Ascending aorta (tissue), 2 donors: ENCODE results near the gene TRIM63. TPM values are rescaled to one million over a fixed set of nuclear protein-coding genes. Genes with fewer than 3 reads are reported as not detected.

Source experiments
- DNase-seq, 2 donors: peaks; one replicate each; pipeline ENCODE4 v3.0.0-alpha.2; 2019; ENCODE audit warnings: low spot score in 2 of 2
- H3K27ac ChIP-seq, 2 donors: fragments of 200-600 bp; sonication (generic); one replicate each; pipeline ENCODE4 v1.5.1; 2016 to 2017; ENCODE audit warnings: mild to moderate bottlenecking in 1 of 2
- H3K27me3 ChIP-seq: fragments of 200-600 bp; sonication (generic); one replicate; pipeline ENCODE4 v1.5.1; 2017
- H3K36me3 ChIP-seq, 2 donors: fragments of 200-600 bp; sonication (generic); one replicate each; pipeline ENCODE4 v1.5.1; 2016
- H3K4me1 ChIP-seq, 2 donors: fragments of 200-600 bp; sonication (generic); one replicate each; pipeline ENCODE4 v1.5.1; 2016 to 2017; ENCODE audit warnings: mild to moderate bottlenecking in 1 of 2
- H3K4me3 ChIP-seq, 2 donors: fragments of 200-600 bp; sonication (generic); one replicate each; pipeline ENCODE4 v1.5.1; 2016 to 2017; ENCODE audit warnings: mild to moderate bottlenecking in 1 of 2
- H3K9me3 ChIP-seq, 2 donors: fragments of 200-600 bp; sonication (generic); one replicate each; pipeline ENCODE4 v1.5.1; 2016
- CTCF ChIP-seq, 3 experiments: fragments of 200-600 bp in 2 of 3; fragments of 450-650 bp in 1 of 3; sonication (generic) in 2 of 3; IDR thresholded peaks; one replicate each; pipeline ENCODE4 v1.5.1; 2016 to 2019; ENCODE audit warnings: antibody characterized with exemption in 3 of 3, mild to moderate bottlenecking in 1 of 3, moderate library complexity in 1 of 3
- intact Hi-C: fragments of 100-400 bp; cut with DNase I; formaldehyde crosslinking; loops from one replicate; pipeline ENCODE4 v1.15.1; 2023
- total RNA-seq: library from RNA; depleted of rRNA; stranded (reverse); fragments of >200 nt; gene quantifications from one replicate; pipeline ENCODE4 v1.1.0, GENCODE V29; 2016

TRIM63 gene
- total RNA-seq, 1 donor from 2014 or later: not detected

GRCh38 chr1:26058052-26058595, 9.3 kb downstream of the TRIM63 start:
- no peaks in the 10 kb centered on the region for H3K27me3 ChIP-seq
- H3K4me3 ChIP-seq: no peak overlapping the region
- H3K4me1 ChIP-seq: no peaks in the 10 kb centered on the region
- H3K27ac ChIP-seq: no peak overlapping the region
- intact Hi-C loops: no loop called here
- H3K36me3 ChIP-seq: no peaks in the 10 kb centered on the region
- H3K9me3 ChIP-seq: no peaks in the 10 kb centered on the region
- DNase-seq: no peak
- TF ChIP-seq CTCF (IDR thresholded peaks at IDR 0.05): no peak

- intact Hi-C loops: no loop called here
- H3K9me3 ChIP-seq: no peaks in the 10 kb centered on the region
- H3K36me3 ChIP-seq: no peaks in the 10 kb centered on the region
- no peak for DNase-seq
- H3K27me3 ChIP-seq: no peaks in the 10 kb centered on the region
- no peak for TF ChIP-seq CTCF (IDR thresholded peaks at IDR 0.05)
- no peak overlapping the region for H3K27ac ChIP-seq
- no peak overlapping the region for H3K4me3 ChIP-seq
- H3K4me1 ChIP-seq: no peaks in the 10 kb centered on the region
These were observed 10.2 kb downstream of the TRIM63 start for GRCh38 chr1:26057189-26057588.

GRCh38 chr1:26055041-26055440, 12.4 kb downstream of the TRIM63 start:
- H3K4me3 ChIP-seq: no peak overlapping the region
- no peaks in the 10 kb centered on the region for H3K36me3 ChIP-seq
- no peak for TF ChIP-seq CTCF (IDR thresholded peaks at IDR 0.05)
- no peaks in the 10 kb centered on the region for H3K27me3 ChIP-seq
- DNase-seq: no peak
- intact Hi-C loops: no loop called here
- no peak overlapping the region for H3K27ac ChIP-seq
- H3K4me1 ChIP-seq: no peaks in the 10 kb centered on the region
- no peaks in the 10 kb centered on the region for H3K9me3 ChIP-seq

GRCh38 chr1:26053718-26054560, 13.5 kb downstream of the TRIM63 start:
- H3K36me3 ChIP-seq: no peaks in the 10 kb centered on the region
- no peaks in the 10 kb centered on the region for H3K4me1 ChIP-seq
- TF ChIP-seq CTCF (IDR thresholded peaks at IDR 0.05): no peak
- intact Hi-C loops: no loop called here
- no peak for DNase-seq
- H3K9me3 ChIP-seq: no peaks in the 10 kb centered on the region
- H3K4me3 ChIP-seq: no peak overlapping the region
- H3K27me3 ChIP-seq: no peaks in the 10 kb centered on the region
- H3K27ac ChIP-seq: no peak overlapping the region

- Histone ChIP-seq H3K27me3 (peaks cover 11% of the 10 kb centered on the region), H3K4me3 (no peak overlapping the region)
- intact Hi-C loops: no loop called here
These were observed 17.2 kb downstream of the TRIM63 start for GRCh38 chr1:26050248-26050640.

More at GRCh38 chr1:26050248-26050640, 17.2 kb downstream of the TRIM63 start:
- Histone ChIP-seq H3K9me3 (no peaks in the 10 kb centered on the region), H3K4me1 (no peaks in the 10 kb centered on the region), H3K27ac (no peak overlapping the region), H3K36me3 (no peaks in the 10 kb centered on the region)
- no peak for TF ChIP-seq CTCF (IDR thresholded peaks at IDR 0.05)
- DNase-seq: no peak
